GM06990 (cell line): ENCODE results near the gene SMPX.

Source experiments
- DNase-seq: peaks from one replicate; pipeline ENCODE4 v3.0.0-alpha.2; 2011; ENCODE audit not compliant: insufficient read length; ENCODE audit errors: extremely low read depth
- H3K27me3 ChIP-seq: replicated peaks from 2 replicates; pipeline ENCODE4 v1.6.0; 2011; ENCODE audit warnings: low read length; ENCODE audit not compliant: control insufficient read depth, insufficient read depth
- H3K36me3 ChIP-seq: 2 replicates; pipeline ENCODE4 v1.5.1; 2011; ENCODE audit warnings: low read length; ENCODE audit not compliant: control insufficient read depth, insufficient read depth
- H3K4me3 ChIP-seq: replicated peaks from 2 replicates; pipeline ENCODE4 v1.5.1; 2011; ENCODE audit warnings: low read depth, mild to moderate bottlenecking, control low read depth, low read length
- TF ChIP-seq, protein P1 (sequence below): IDR thresholded peaks from 2 replicates; pipeline ENCODE4 v1.5.1; 2011; ENCODE audit warnings: low read length, control low read depth, mild to moderate bottlenecking, inconsistent platforms; ENCODE audit not compliant: insufficient read depth, poor library complexity, severe bottlenecking

The SMPX gene

DNA sequence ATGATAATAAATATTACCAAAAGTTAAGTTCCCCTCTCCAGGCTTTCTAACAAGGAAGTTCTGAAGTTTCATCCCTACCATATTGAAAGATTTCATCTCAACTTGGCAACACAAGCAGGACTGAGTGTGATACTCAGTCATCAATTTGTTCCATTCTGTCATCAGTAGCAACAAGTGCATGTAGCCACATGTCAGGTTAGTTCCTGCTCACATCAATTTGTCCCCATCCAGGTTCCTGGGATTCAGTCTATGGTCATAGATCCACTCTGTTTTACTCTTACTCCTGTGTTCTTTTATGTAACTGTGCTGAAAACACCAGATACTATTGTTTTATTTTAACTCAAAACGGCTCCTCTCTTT, 22.2 kb downstream of the SMPX start:
- Histone ChIP-seq H3K36me3 (no peaks in the 10 kb centered on the region), H3K27me3 (no peaks in the 10 kb centered on the region), H3K4me3 (no peak overlapping the region)
- no peak for DNase-seq
- TF ChIP-seq, protein P1, sequence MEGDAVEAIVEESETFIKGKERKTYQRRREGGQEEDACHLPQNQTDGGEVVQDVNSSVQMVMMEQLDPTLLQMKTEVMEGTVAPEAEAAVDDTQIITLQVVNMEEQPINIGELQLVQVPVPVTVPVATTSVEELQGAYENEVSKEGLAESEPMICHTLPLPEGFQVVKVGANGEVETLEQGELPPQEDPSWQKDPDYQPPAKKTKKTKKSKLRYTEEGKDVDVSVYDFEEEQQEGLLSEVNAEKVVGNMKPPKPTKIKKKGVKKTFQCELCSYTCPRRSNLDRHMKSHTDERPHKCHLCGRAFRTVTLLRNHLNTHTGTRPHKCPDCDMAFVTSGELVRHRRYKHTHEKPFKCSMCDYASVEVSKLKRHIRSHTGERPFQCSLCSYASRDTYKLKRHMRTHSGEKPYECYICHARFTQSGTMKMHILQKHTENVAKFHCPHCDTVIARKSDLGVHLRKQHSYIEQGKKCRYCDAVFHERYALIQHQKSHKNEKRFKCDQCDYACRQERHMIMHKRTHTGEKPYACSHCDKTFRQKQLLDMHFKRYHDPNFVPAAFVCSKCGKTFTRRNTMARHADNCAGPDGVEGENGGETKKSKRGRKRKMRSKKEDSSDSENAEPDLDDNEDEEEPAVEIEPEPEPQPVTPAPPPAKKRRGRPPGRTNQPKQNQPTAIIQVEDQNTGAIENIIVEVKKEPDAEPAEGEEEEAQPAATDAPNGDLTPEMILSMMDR, result no peak

DNA sequence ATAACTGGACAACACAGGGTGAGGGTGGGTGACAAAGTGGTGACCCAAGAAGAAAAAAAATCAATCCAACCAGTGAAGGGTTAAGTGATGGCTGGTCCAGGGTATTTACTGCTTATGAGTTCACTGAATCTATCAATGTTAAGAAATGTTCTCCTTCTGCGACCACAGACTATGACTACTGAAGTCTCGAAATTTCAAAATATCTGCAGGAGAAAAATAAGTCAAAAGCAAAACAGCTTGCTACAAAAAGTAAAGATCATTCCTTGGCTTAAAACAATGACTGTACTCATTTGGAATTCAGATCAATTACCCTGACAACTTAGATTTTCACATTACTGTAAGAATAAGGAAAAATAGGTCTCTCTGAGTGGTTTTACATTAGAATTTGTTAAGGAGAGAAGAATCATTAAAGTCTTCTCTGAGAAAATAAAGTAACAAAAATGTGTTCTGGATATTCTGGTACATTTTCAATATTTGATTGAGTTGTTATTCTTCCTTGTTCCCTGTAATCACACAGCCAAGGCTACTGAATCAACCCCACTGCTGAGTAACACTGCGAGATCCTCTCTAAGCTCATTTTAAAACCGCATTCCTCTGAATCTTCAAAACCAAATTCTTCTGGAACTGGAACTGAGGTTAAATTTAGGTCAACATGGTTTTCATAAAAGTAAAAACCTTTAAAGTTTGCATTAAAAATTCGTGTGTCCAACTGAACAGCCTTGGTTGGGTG, 22.7 kb downstream of the SMPX start:
- H3K27me3 ChIP-seq, result no peaks in the 10 kb centered on the region
- DNase-seq, result no peak
- no peaks in the 10 kb centered on the region for H3K36me3 ChIP-seq
- TF ChIP-seq, protein P1, result no peak
- H3K4me3 ChIP-seq, result no peak overlapping the region

DNA sequence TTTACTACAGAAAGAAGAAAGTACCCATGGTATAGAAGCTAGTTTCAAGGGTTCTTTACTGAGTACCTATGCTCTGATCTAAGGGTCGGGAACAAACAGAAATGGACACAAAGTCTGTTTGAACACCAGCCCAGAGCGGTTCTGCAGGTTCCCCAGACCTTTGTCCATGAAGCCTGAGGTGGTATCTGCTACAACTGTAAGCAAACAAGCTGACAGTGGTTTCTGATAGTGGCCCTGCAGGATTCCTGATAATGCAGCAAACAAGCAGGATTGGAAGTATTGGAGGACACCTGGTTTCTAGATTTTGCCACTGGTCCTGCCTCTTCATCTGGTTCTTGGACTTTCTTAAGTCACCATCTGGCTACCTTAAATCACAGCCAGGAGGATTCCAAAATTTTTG, 23.7 kb downstream of the SMPX start:
- TF ChIP-seq, protein P1, result no peak
- no peak overlapping the region for H3K4me3 ChIP-seq
- H3K36me3 ChIP-seq, result no peaks in the 10 kb centered on the region
- no peak for DNase-seq
- no peaks in the 10 kb centered on the region for H3K27me3 ChIP-seq

DNA sequence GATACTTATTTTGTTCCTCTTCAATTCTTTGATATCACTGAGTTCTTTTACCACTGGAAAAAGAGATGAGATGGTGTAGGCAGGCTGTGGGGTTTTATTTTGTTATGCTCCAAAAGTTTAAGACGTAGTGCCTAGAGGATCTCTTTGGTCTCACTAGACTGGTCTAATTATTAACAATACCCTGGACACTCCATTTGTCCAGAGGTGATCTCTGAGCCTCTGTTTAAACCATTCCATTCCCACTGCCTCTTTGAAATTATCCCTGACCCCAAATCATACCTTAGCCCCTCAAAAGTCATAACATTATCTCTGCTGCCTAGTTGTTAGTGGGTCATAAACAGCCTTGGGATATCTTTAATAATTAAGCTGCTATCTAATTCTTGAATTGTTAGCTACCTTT, 24.2 kb downstream of the SMPX start:
- H3K27me3 ChIP-seq, result no peaks in the 10 kb centered on the region
- H3K36me3 ChIP-seq, result no peaks in the 10 kb centered on the region
- DNase-seq, result no peak
- TF ChIP-seq, protein P1, result no peak
- H3K4me3 ChIP-seq, result no peak overlapping the region

DNA sequence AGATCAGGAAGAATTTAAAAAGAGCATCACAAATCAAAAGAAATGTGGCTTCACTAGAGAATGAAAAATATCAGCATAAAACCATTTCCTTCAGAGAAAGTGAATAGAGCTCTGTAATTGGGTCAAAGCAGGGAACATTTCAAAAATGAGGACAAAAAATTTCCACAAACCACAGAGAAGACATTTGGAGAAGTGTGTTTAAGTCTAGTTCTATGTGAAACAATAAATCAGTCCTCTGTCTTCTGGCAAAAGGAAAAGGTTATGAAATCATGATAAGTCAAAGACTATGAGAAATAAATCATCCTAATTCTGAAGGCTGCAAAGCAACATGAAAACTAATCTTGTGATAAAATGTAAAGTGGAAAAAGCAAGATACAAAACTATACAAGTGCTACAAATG, 27.9 kb downstream of the SMPX start:
- Histone ChIP-seq H3K36me3 (no peaks in the 10 kb centered on the region), H3K4me3 (no peak overlapping the region), H3K27me3 (no peaks in the 10 kb centered on the region; the same call in 1 of the 2 replicates)
- TF ChIP-seq, protein P1, result no peak
- DNase-seq, result no peak
